ENCODE results near the gene SCAMP4. TPM values are rescaled to one million over a fixed set of nuclear protein-coding genes. Genes with fewer than 3 reads are reported as not detected.

The SCAMP4 gene
- polyA plus RNA-seq, 4 donors: 31.3 to 39.4 (median 36.0) TPM

DNA sequence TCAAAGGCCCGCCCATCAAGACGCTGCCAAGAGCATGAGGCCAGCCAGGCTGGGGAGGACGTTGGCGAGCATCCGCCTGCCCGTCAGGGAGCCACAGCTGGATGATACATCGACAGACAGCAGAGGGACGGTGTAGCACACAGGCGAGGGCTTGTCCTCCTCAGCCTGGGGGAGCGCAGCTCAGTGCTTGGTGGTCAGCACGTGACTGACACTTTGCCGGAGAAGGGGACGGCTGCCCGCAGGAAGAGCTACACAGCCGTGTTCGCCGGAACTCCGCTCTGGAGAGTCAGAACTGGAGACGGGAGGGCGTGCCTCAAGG, 69.9 kb downstream of the SCAMP4 start:
- 79 to 91% (median 88%) methylated on average over 20 of the region's 20 CpGs for WGBS, 3 donors
- Histone ChIP-seq H3K9me3 (ENCODE audit: control insufficient read depth in 2 of 2, insufficient read depth in 1 of 2, low read depth in 1 of 2, low read length in 1 of 2) (no peaks in the 10 kb centered on the region), H3K4me3 (ENCODE audit: low read depth in 1 of 3, low read length in 3 of 3) (no peak overlapping the region), H3K4me1 (ENCODE audit: control insufficient read depth in 3 of 3, insufficient read depth in 2 of 3, low read depth in 1 of 3, low read length in 2 of 3) (peaks cover 0 to 5% (median 0%) of the 10 kb centered on the region in 3 donors), H3K27me3 (ENCODE audit: control insufficient read depth in 3 of 3, insufficient read depth in 3 of 3, low read length in 3 of 3) (no peaks in the 10 kb centered on the region), H3K36me3 (ENCODE audit: control insufficient read depth in 3 of 3, insufficient read depth in 2 of 3, low read depth in 1 of 3, low read length in 3 of 3) (peaks cover 8 to 82% (median 12%) of the 10 kb centered on the region in 3 donors), H3K27ac (ENCODE audit: low read depth in 1 of 3, low read length in 2 of 3) (no peak overlapping the region)
- FAIRE-seq (no peak), DNase-seq (no peak)

Other genes starting within 250 kb of the SCAMP4 start
- under 1 TPM; under 0.01 to 0.46 (median 0.15) TPM for gene ONECUT3, start 151.9 kb upstream of the SCAMP4 start, polyA plus RNA-seq
- gene ATP8B3, start 93.1 kb upstream of the SCAMP4 start, polyA plus RNA-seq: under 1 TPM in 3 of 4 donors, not detected in 1; 0.45 to 0.52 (median 0.47) TPM
- gene REXO1, start 56.9 kb upstream of the SCAMP4 start, polyA plus RNA-seq: 10 to 100 TPM; 18.4 to 31.8 (median 23.6) TPM
- 10 to 100 TPM in 3 of 4 donors, 1 to 10 TPM in 1; 7.8 to 18.6 (median 14.0) TPM for gene KLF16, start 41.8 kb upstream of the SCAMP4 start, polyA plus RNA-seq
- 10 to 100 TPM; 49.1 to 79.6 (median 62.0) TPM for gene ABHD17A, start 19.9 kb upstream of the SCAMP4 start, polyA plus RNA-seq
- 10 to 100 TPM in 3 of 4 donors, 1 to 10 TPM in 1; 4.7 to 38.1 (median 23.1) TPM for gene ADAT3, start within 50 bp of the SCAMP4 start, polyA plus RNA-seq
- gene CSNK1G2, start 35.8 kb downstream of the SCAMP4 start, polyA plus RNA-seq: 10 to 100 TPM; 31.3 to 52.8 (median 42.0) TPM
- gene BTBD2, start 110.3 kb downstream of the SCAMP4 start, polyA plus RNA-seq: 100 to 1,000 TPM in 1 of 4 donors, 10 to 100 TPM in 3; 32.7 to 101 (median 53.0) TPM
- 100 to 1,000 TPM in 1 of 4 donors, 10 to 100 TPM in 3; 47.6 to 101 (median 88.9) TPM for gene MKNK2, start 145.8 kb downstream of the SCAMP4 start, polyA plus RNA-seq
- 10 to 100 TPM in 3 of 4 donors, 1 to 10 TPM in 1; 7.6 to 18.3 (median 14.5) TPM for gene MOB3A, start 190.9 kb downstream of the SCAMP4 start, polyA plus RNA-seq
- gene IZUMO4, start 191.5 kb downstream of the SCAMP4 start, polyA plus RNA-seq: 1 to 10 TPM; 2.4 to 5.8 (median 4.2) TPM
- 100 to 1,000 TPM in 1 of 4 donors, 10 to 100 TPM in 3; 68.1 to 106 (median 89.9) TPM for gene AP3D1, start 246.2 kb downstream of the SCAMP4 start, polyA plus RNA-seq